Measurements from ENCODE around the gene ARHGAP23.

DNA sequence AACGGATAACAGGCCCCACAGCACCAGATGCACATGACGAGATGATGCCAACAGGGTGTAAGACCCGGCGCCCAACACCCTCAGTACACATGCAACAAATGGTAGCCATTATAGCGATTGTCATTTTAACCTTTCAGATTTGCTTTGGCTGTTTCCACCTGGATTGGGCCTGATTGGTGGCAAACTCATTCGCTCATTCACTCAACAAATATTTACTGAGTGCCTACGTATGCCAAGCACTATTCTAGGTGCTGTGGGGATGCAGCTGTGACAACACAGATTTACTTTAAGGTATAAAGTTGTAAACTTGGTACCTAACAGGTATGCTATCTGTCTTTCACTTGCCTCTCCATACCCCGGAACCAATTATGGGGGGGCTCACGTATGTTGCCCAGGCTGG, 110.6 kb downstream of the ARHGAP23 start:
- TF ChIP-seq, protein P1, sequence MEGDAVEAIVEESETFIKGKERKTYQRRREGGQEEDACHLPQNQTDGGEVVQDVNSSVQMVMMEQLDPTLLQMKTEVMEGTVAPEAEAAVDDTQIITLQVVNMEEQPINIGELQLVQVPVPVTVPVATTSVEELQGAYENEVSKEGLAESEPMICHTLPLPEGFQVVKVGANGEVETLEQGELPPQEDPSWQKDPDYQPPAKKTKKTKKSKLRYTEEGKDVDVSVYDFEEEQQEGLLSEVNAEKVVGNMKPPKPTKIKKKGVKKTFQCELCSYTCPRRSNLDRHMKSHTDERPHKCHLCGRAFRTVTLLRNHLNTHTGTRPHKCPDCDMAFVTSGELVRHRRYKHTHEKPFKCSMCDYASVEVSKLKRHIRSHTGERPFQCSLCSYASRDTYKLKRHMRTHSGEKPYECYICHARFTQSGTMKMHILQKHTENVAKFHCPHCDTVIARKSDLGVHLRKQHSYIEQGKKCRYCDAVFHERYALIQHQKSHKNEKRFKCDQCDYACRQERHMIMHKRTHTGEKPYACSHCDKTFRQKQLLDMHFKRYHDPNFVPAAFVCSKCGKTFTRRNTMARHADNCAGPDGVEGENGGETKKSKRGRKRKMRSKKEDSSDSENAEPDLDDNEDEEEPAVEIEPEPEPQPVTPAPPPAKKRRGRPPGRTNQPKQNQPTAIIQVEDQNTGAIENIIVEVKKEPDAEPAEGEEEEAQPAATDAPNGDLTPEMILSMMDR (IDR thresholded peaks at IDR 0.05; ENCODE audit: poor library complexity, severe bottlenecking) = no peak
- TF ChIP-seq TAF1 (IDR thresholded peaks at IDR 0.05; ENCODE audit: low read depth) (no peak), POLR2AphosphoS5 (IDR thresholded peaks at IDR 0.05) (no peak), SMC3 (conservative IDR thresholded peaks at IDR 0.05; ENCODE audit: poor library complexity) (no peak)
- TF ChIP-seq, protein P2, sequence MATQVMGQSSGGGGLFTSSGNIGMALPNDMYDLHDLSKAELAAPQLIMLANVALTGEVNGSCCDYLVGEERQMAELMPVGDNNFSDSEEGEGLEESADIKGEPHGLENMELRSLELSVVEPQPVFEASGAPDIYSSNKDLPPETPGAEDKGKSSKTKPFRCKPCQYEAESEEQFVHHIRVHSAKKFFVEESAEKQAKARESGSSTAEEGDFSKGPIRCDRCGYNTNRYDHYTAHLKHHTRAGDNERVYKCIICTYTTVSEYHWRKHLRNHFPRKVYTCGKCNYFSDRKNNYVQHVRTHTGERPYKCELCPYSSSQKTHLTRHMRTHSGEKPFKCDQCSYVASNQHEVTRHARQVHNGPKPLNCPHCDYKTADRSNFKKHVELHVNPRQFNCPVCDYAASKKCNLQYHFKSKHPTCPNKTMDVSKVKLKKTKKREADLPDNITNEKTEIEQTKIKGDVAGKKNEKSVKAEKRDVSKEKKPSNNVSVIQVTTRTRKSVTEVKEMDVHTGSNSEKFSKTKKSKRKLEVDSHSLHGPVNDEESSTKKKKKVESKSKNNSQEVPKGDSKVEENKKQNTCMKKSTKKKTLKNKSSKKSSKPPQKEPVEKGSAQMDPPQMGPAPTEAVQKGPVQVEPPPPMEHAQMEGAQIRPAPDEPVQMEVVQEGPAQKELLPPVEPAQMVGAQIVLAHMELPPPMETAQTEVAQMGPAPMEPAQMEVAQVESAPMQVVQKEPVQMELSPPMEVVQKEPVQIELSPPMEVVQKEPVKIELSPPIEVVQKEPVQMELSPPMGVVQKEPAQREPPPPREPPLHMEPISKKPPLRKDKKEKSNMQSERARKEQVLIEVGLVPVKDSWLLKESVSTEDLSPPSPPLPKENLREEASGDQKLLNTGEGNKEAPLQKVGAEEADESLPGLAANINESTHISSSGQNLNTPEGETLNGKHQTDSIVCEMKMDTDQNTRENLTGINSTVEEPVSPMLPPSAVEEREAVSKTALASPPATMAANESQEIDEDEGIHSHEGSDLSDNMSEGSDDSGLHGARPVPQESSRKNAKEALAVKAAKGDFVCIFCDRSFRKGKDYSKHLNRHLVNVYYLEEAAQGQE (IDR thresholded peaks at IDR 0.05; ENCODE audit: borderline replicate concordance) = no peak

All from neural cell (in vitro differentiated cells).